Trophoblast cell (in vitro differentiated cells and primary cell): ENCODE results near the gene ARL6IP4.

Experiments
- DNase-seq, 2 donors: peaks; one replicate each; pipeline ENCODE4 v3.0.0-alpha.2; 2016
- H2AFZ ChIP-seq: 2 replicates; pipeline ENCODE4 v1.6.1; 2013; ENCODE audit warnings: low read length, moderate library complexity, mild to moderate bottlenecking; ENCODE audit not compliant: insufficient read depth, poor library complexity
- H2AK5ac ChIP-seq: 2 replicates; pipeline ENCODE4 v1.6.1; 2013; ENCODE audit warnings: mild to moderate bottlenecking, low read length
- H2BK120ac ChIP-seq: 2 replicates; pipeline ENCODE4 v1.6.1; 2013; ENCODE audit warnings: low read length, mild to moderate bottlenecking, moderate library complexity; ENCODE audit not compliant: insufficient read depth, poor library complexity
- H2BK12ac ChIP-seq: 2 replicates; pipeline ENCODE4 v1.6.1; 2013; ENCODE audit warnings: mild to moderate bottlenecking, low read length, moderate library complexity
- H2BK5ac ChIP-seq: 2 replicates; pipeline ENCODE4 v1.6.1; 2013; ENCODE audit warnings: low read length, low read depth, moderate library complexity, mild to moderate bottlenecking; ENCODE audit not compliant: poor library complexity
- H3K14ac ChIP-seq: 2 replicates; pipeline ENCODE4 v1.6.1; 2013; ENCODE audit warnings: mild to moderate bottlenecking, low read length
- H3K18ac ChIP-seq: 2 replicates; pipeline ENCODE4 v1.6.1; 2013; ENCODE audit warnings: mild to moderate bottlenecking, low read length
- H3K23ac ChIP-seq: 2 replicates; pipeline ENCODE4 v1.6.1; 2013; ENCODE audit warnings: low read length
- H3K27ac ChIP-seq: 2 replicates; pipeline ENCODE4 v1.5.1; 2013; ENCODE audit warnings: low read depth, mild to moderate bottlenecking, inconsistent platforms, low read length, moderate library complexity
- H3K27me3 ChIP-seq: 2 replicates; pipeline ENCODE4 v1.6.1; 2013; ENCODE audit warnings: inconsistent platforms, mild to moderate bottlenecking, low read length, moderate library complexity; ENCODE audit not compliant: insufficient read depth
- H3K36me3 ChIP-seq, 2 experiments: 1 replicate in 1 of 2; 2 replicates in 1 of 2; pipeline ENCODE4 v1.6.1; 2013; ENCODE audit warnings: low read length in 2 of 2, mild to moderate bottlenecking in 2 of 2, moderate library complexity in 1 of 2; ENCODE audit not compliant: insufficient read depth in 2 of 2, control insufficient read depth in 1 of 2
- H3K4ac ChIP-seq: 2 replicates; pipeline ENCODE4 v1.6.1; 2013; ENCODE audit warnings: low read depth, mild to moderate bottlenecking, low read length, moderate library complexity
- H3K4me1 ChIP-seq, 2 experiments: 1 replicate in 1 of 2; 2 replicates in 1 of 2; pipeline ENCODE4 v1.6.1; 2013; ENCODE audit warnings: low read length in 2 of 2, mild to moderate bottlenecking in 2 of 2, moderate library complexity in 1 of 2; ENCODE audit not compliant: insufficient read depth in 2 of 2, control insufficient read depth in 1 of 2
- H3K4me2 ChIP-seq: 2 replicates; pipeline ENCODE4 v1.6.1; 2013; ENCODE audit warnings: inconsistent platforms, mild to moderate bottlenecking, low read length, moderate library complexity
- H3K4me3 ChIP-seq: 2 replicates; pipeline ENCODE4 v1.5.1; 2013; ENCODE audit warnings: mild to moderate bottlenecking, low read depth, low read length, inconsistent platforms
- H3K79me1 ChIP-seq: one replicate; pipeline ENCODE4 v1.6.1; 2013; ENCODE audit warnings: low read length
- H3K79me2 ChIP-seq: 2 replicates; pipeline ENCODE4 v1.6.1; 2013; ENCODE audit warnings: low read length, mild to moderate bottlenecking; ENCODE audit not compliant: control insufficient read depth, insufficient read depth, poor library complexity
- H3K9ac ChIP-seq: 2 replicates; pipeline ENCODE4 v1.6.1; 2013; ENCODE audit warnings: mild to moderate bottlenecking, low read length
- H3K9me3 ChIP-seq: 2 replicates; pipeline ENCODE4 v1.6.1; 2013; ENCODE audit warnings: low read depth, mild to moderate bottlenecking, control low read depth, inconsistent platforms, low read length; ENCODE audit not compliant: insufficient read depth
- H4K12ac ChIP-seq: 2 replicates; pipeline ENCODE4 v1.6.1; 2013; ENCODE audit warnings: low read depth, mild to moderate bottlenecking, low read length, moderate library complexity
- H4K8ac ChIP-seq: 2 replicates; pipeline ENCODE4 v1.6.1; 2013; ENCODE audit warnings: low read depth, mild to moderate bottlenecking, low read length, moderate library complexity
- H4K91ac ChIP-seq: one replicate; pipeline ENCODE4 v1.6.1; 2013; ENCODE audit warnings: low read depth, mild to moderate bottlenecking, low read length, moderate library complexity
- WGBS: extraction: QIAGEN DNeasy Blood & Tissue Kit; methylation state at CpG from one replicate; pipeline ENCODE4 v1.1.7; 2013; ENCODE audit warnings: missing lambda C conversion rate; ENCODE audit not compliant: insufficient read length, insufficient coverage; ENCODE audit errors: extremely low coverage; 5-methylcytosine and 5-hydroxymethylcytosine counted together

ARL6IP4 gene

GRCh38 chr12:122964439-122965257 lies 15.8 kb upstream of the ARL6IP4 start:
- no peak overlapping the region for H3K14ac ChIP-seq
- no peaks in the 10 kb centered on the region for H3K27me3 ChIP-seq
- H3K4me1 ChIP-seq, result peaks cover 3 to 8% of the 10 kb centered on the region in 2 experiments
- H4K91ac ChIP-seq, result no peak overlapping the region
- H3K9me3 ChIP-seq, result peaks cover 2% of the 10 kb centered on the region
- H3K79me2 ChIP-seq, result no peaks in the 10 kb centered on the region
- H3K36me3 ChIP-seq, result peaks cover 5% of the 10 kb centered on the region in 2 experiments
- H4K12ac ChIP-seq, result no peak overlapping the region
- H3K4ac ChIP-seq, result no peak overlapping the region
- H3K18ac ChIP-seq, result no peak overlapping the region
- H2BK12ac ChIP-seq, result no peak overlapping the region
- no peak overlapping the region for H2BK5ac ChIP-seq
- H2AFZ ChIP-seq, result no peak overlapping the region
- no peak overlapping the region for H3K23ac ChIP-seq
- H3K4me2 ChIP-seq, result no peak overlapping the region
- no peak overlapping the region for H3K4me3 ChIP-seq
- no peak overlapping the region for H3K9ac ChIP-seq
- H4K8ac ChIP-seq, result no peak overlapping the region
- peaks cover 5% of the 10 kb centered on the region for H3K79me1 ChIP-seq
- no peak overlapping the region for H2BK120ac ChIP-seq
- peak; percentile 46 to 76 for DNase-seq
- H3K27ac ChIP-seq, result no peak overlapping the region
- no CpG with 5 or more reads among the region's 19 CpGs for WGBS
- H2AK5ac ChIP-seq, result no peak overlapping the region

- Histone ChIP-seq H2BK5ac (no peak overlapping the region), H3K4me1 (peaks cover 3 to 8% of the 10 kb centered on the region in 2 experiments), H2BK120ac (no peak overlapping the region), H3K27me3 (no peaks in the 10 kb centered on the region), H3K36me3 (no peaks in the 10 kb centered on the region), H3K14ac (no peak overlapping the region), H3K23ac (no peak overlapping the region), H4K12ac (no peak overlapping the region), H2AFZ (no peak overlapping the region), H3K27ac (no peak overlapping the region), H4K8ac (no peak overlapping the region), H2BK12ac (no peak overlapping the region), H3K4me2 (no peak overlapping the region), H3K18ac (no peak overlapping the region), H3K79me2 (no peaks in the 10 kb centered on the region), H4K91ac (no peak overlapping the region), H3K9me3 (no peaks in the 10 kb centered on the region), H3K4ac (no peak overlapping the region), H2AK5ac (no peak overlapping the region), H3K9ac (no peak overlapping the region), H3K79me1 (peaks cover 5% of the 10 kb centered on the region), H3K4me3 (no peak overlapping the region)
- no peak for DNase-seq
- no CpG with 5 or more reads among the region's 12 CpGs for WGBS
Observed at GRCh38 chr12:122965321-122965751, 15.1 kb upstream of the ARL6IP4 start.

GRCh38 chr12:122965851-122966742 lies 14.4 kb upstream of the ARL6IP4 start, which contains the start of gene ABCB9:
Gene ABCB9 (minus strand): TSS chr12:122966463. CDS start chr12:122960235, 6,228 bp downstream.
- Histone ChIP-seq H3K79me1 (peaks cover 5% of the 10 kb centered on the region), H4K91ac (no peak within 1 kb of the TSS), H3K14ac (peak within 1 kb of the TSS; percentile 45), H2BK5ac (no peak within 1 kb of the TSS), H3K4me1 (peaks cover 3 to 8% of the 10 kb centered on the region in 2 experiments), H2BK120ac (no peak within 1 kb of the TSS), H4K8ac (peak within 1 kb of the TSS; percentile 75), H3K4ac (no peak within 1 kb of the TSS), H3K9me3 (no peaks in the 10 kb centered on the region), H3K23ac (no peak within 1 kb of the TSS), H2AK5ac (peak within 1 kb of the TSS; percentile 65), H2BK12ac (no peak within 1 kb of the TSS), H3K36me3 (no peaks in the 10 kb centered on the region), H3K4me2 (peak within 1 kb of the TSS; percentile 76), H3K18ac (peak within 1 kb of the TSS; percentile 25), H3K27ac (no peak within 1 kb of the TSS), H2AFZ (peak within 1 kb of the TSS; percentile 77), H3K79me2 (no peaks in the 10 kb centered on the region), H3K4me3 (peak within 1 kb of the TSS; percentile 64), H4K12ac (no peak within 1 kb of the TSS), H3K27me3 (no peaks in the 10 kb centered on the region), H3K9ac (peak within 1 kb of the TSS; percentile 2)
- WGBS, result no CpG with 5 or more reads among the region's 55 CpGs
- peak; percentile 89 to 93 for DNase-seq

GRCh38 chr12:122966743-122967550 lies 13.5 kb upstream of the ARL6IP4 start:
- H2BK12ac ChIP-seq, result no peak overlapping the region
- no peak overlapping the region for H2BK5ac ChIP-seq
- no peak overlapping the region for H3K4me3 ChIP-seq
- H3K36me3 ChIP-seq, result no peaks in the 10 kb centered on the region
- H3K23ac ChIP-seq, result no peak overlapping the region
- no peak overlapping the region for H2BK120ac ChIP-seq
- no peak overlapping the region for H4K91ac ChIP-seq
- no peak overlapping the region for H3K14ac ChIP-seq
- WGBS, result no CpG with 5 or more reads among the region's 15 CpGs
- H3K9ac ChIP-seq, result no peak overlapping the region
- no peak overlapping the region for H3K4me2 ChIP-seq
- no peak overlapping the region for H3K27ac ChIP-seq
- H3K9me3 ChIP-seq, result no peaks in the 10 kb centered on the region
- H2AFZ ChIP-seq, result no peak overlapping the region
- no peak overlapping the region for H3K18ac ChIP-seq
- H4K8ac ChIP-seq, result no peak overlapping the region
- peak overlapping the region; percentile 65 for H2AK5ac ChIP-seq
- no peak overlapping the region for H3K4ac ChIP-seq
- H3K79me2 ChIP-seq, result no peaks in the 10 kb centered on the region
- H3K27me3 ChIP-seq, result no peaks in the 10 kb centered on the region
- H3K79me1 ChIP-seq, result peaks cover 5% of the 10 kb centered on the region
- DNase-seq, result no peak
- peaks cover 3 to 8% of the 10 kb centered on the region in 2 experiments for H3K4me1 ChIP-seq
- H4K12ac ChIP-seq, result no peak overlapping the region
